ENCODE measurements around the gene HUNK.
"Not testable (repeated sequence)": the region's sequence is repeated elsewhere in the genome, so short reads cannot be mapped to it uniquely, and the experiment has no call there.

HUNK gene

DNA sequence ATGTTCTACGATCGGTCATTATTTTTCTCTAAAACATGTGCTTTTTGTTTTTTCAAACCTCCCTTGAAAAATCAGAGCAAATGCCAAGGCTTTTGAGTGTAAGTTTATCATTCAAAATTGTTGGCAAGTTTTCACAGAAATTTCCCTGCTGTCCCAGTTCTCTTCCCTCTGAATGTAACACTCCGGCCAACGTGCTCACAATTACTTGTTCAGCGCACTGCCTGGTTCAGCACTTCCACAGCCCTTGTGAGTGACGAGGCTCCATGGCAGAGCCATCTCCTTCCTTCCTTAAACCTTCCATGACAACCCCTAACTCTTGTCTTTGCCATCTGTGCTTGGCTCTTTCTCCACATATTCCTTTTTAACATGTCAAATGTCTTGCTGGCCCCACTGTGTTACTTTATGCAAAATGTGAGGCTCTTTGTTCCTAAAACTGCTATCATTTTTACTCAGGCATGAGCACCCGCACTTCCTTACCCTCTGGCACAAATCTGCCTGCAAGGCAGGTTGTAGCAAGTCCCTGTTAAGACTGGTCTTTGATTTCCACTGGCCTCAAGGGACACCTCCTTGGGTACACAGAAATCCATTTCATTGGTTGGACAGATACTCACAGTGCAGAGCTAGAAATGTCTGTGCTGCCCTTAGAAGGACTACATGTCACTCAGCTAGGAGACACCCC lies 142.8 kb downstream of the HUNK start:
- no peak for TF ChIP-seq POLR2A (IDR thresholded peaks at IDR 0.05; ENCODE audit: low read depth, low read length)
- FAIRE-seq = no peak
- DNase-seq (ENCODE audit: insufficient read length, low spot score) = no peak

DNA sequence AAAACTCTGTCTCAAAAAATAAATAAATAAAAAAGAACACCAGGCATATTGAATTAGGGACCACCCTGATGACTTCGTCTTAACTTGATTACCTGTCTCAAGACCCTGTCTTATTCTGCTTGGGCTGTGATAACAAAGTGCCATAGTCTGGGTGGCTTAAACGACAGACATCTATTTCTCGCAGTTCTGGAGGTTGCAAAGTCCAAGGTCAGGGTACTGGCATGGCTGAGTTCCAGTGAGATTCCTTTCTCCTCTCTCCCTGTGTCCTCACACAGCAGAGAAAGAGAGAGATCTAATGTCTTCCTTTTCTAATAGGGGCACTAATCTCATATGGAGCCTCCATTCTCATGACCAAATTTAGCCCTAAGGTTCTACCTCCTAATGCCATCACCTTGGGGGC lies 145.6 kb downstream of the HUNK start:
- DNase-seq (ENCODE audit: insufficient read length, low spot score) (no peak), FAIRE-seq (no peak)
- no peak for TF ChIP-seq POLR2A (IDR thresholded peaks at IDR 0.05; ENCODE audit: low read depth, low read length)

GRCh38 chr21:32020564-32020963 lies 147.7 kb downstream of the HUNK start:
- no peak for TF ChIP-seq POLR2A (IDR thresholded peaks at IDR 0.05; ENCODE audit: low read depth, low read length)
- DNase-seq (ENCODE audit: insufficient read length, low spot score) (no peak), FAIRE-seq (no peak)

GRCh38 chr21:32021319-32021994 lies 148.6 kb downstream of the HUNK start:
- no peak for FAIRE-seq
- no peak for DNase-seq (ENCODE audit: insufficient read length, low spot score)
- TF ChIP-seq POLR2A (IDR thresholded peaks at IDR 0.05; ENCODE audit: low read depth, low read length) = no peak

GRCh38 chr21:32022146-32022545 lies 149.3 kb downstream of the HUNK start:
- DNase-seq (ENCODE audit: insufficient read length, low spot score) (no peak), FAIRE-seq (no peak)
- TF ChIP-seq POLR2A (IDR thresholded peaks at IDR 0.05; ENCODE audit: low read depth, low read length) = no peak

DNA sequence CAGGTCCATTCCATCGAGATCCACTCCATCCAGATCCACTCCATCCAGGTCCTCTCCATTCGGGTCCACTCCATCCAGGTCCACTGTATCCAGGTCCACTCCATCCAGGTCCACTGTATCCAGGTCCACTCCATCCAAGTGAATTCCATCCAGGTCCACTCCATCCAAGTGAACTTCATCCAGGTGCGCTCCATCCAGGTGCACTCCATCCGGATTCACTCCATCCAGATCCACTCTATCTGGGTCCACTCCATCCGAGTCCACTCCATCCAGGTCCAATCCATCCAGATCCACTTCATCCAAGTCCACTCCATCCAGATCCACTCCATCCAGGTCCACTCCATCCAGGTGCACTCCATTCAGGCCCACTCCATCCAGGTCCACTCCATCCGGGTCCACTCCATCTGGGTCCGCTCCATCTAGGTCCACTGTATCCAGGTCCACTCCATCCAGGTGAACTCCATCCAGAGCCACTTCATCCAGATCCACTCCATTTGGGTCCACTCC lies 157.4 kb downstream of the HUNK start:
- no peak for FAIRE-seq
- DNase-seq (ENCODE audit: insufficient read length, low spot score) = no peak
- TF ChIP-seq POLR2A (IDR thresholded peaks at IDR 0.05; ENCODE audit: low read depth, low read length) = no peak

GRCh38 chr21:32034850-32035249 lies 162.0 kb downstream of the HUNK start:
- FAIRE-seq (no peak), DNase-seq (ENCODE audit: insufficient read length, low spot score) (no peak)
- no peak for TF ChIP-seq POLR2A (IDR thresholded peaks at IDR 0.05; ENCODE audit: low read depth, low read length)

GRCh38 chr21:32035617-32036016 lies 162.8 kb downstream of the HUNK start:
- no peak for DNase-seq (ENCODE audit: insufficient read length, low spot score)
- TF ChIP-seq POLR2A (IDR thresholded peaks at IDR 0.05; ENCODE audit: low read depth, low read length) = no peak
- no peak for FAIRE-seq

DNA sequence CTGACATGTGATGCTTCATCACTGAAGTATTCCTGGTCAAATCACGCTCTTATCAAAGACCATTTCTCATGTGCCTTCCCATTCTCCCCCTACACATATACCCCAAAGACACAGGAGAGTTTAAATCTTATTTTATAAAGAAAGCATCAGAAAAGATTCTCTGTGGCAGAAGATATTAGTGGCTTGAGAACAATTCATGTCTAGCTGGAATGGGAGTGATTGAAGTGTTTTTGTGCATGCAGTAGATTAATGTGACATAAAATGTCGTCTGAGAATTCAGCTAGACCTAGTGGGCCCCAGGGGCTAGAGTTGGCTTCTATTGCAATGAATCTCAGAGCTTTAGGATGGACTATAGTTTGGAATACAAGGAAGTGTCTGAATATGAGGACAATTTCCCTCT lies 163.9 kb downstream of the HUNK start:
- no peak for FAIRE-seq
- no peak for DNase-seq (ENCODE audit: insufficient read length, low spot score)
- no peak for TF ChIP-seq POLR2A (IDR thresholded peaks at IDR 0.05; ENCODE audit: low read depth, low read length)

- FAIRE-seq = not testable (repeated sequence)
Measured at GRCh38 chr21:32038751-32039150, 165.9 kb downstream of the HUNK start.

DNA sequence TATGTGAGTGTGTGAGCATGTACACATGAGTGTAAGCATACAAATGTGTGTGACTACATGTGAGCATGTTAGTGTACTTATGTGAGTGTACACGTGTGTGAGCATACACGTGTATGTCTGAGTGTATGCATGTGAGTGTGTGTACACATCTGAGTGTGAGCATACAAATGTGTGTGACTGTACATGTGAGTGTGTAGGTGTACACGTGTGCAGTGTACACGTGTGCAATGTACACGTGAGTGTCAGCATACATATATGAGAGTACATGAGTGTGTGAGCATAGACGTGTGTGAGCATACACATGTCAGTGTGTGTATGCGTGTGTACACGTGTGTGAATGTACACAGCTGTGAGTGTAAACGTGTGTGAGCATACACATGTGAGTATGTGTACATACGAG lies 170.6 kb downstream of the HUNK start:
- no peak for TF ChIP-seq POLR2A (IDR thresholded peaks at IDR 0.05; ENCODE audit: low read depth, low read length)
- DNase-seq (ENCODE audit: insufficient read length, low spot score) = no peak
- no peak for FAIRE-seq

More at GRCh38 chr21:32038751-32039150, 165.9 kb downstream of the HUNK start:
- DNase-seq (ENCODE audit: insufficient read length, low spot score) = not testable (repeated sequence)

GRCh38 chr21:32044205-32045180 lies 171.7 kb downstream of the HUNK start:
- TF ChIP-seq POLR2A (IDR thresholded peaks at IDR 0.05; ENCODE audit: low read depth, low read length) = no peak
- DNase-seq (ENCODE audit: insufficient read length, low spot score) = no peak
- FAIRE-seq = no peak

GRCh38 chr21:32046191-32046590 lies 173.4 kb downstream of the HUNK start:
- no peak for FAIRE-seq

GRCh38 chr21:32048353-32048752 lies 175.5 kb downstream of the HUNK start:
- TF ChIP-seq POLR2A (IDR thresholded peaks at IDR 0.05; ENCODE audit: low read depth, low read length) = no peak
- no peak for DNase-seq (ENCODE audit: insufficient read length, low spot score)
- no peak for FAIRE-seq

More at GRCh38 chr21:32046191-32046590, 173.4 kb downstream of the HUNK start:
- DNase-seq (ENCODE audit: insufficient read length, low spot score) = no peak
- no peak for TF ChIP-seq POLR2A (IDR thresholded peaks at IDR 0.05; ENCODE audit: low read depth, low read length)
